HL-60 (cell line): Measurements from ENCODE around the gene PYGB.

ENCODE experiments used
- DNase-seq, 2 experiments: peaks; one replicate each; pipeline ENCODE4 v3.0.0-alpha.2; 2010 to 2020; ENCODE audit warnings: low read depth in 1 of 2, low spot score in 1 of 2
- H3K27ac ChIP-seq: fragments of 250-450 bp; sonication (Bioruptor Pico); replicated peaks from 2 replicates; pipeline ENCODE4 v1.5.1; 2020; ENCODE audit warnings: mild to moderate bottlenecking, moderate library complexity
- H3K27me3 ChIP-seq: fragments of 250-450 bp; sonication (Bioruptor Pico); 2 replicates; pipeline ENCODE4 v1.5.1; 2021; ENCODE audit warnings: mild to moderate bottlenecking, moderate library complexity; ENCODE audit not compliant: insufficient read depth, poor library complexity, severe bottlenecking
- H3K4me3 ChIP-seq: replicated peaks from 2 replicates; pipeline ENCODE4 v1.5.1; 2011; ENCODE audit warnings: mild to moderate bottlenecking, control low read depth, low read length; ENCODE audit not compliant: insufficient read depth
- GABPA ChIP-seq: IDR thresholded peaks from 2 replicates; pipeline ENCODE4 v1.6.1; 2012; ENCODE audit warnings: low read depth
- POLR2AphosphoS5 ChIP-seq: IDR thresholded peaks from 2 replicates; pipeline ENCODE4 v1.6.1; 2012; ENCODE audit warnings: low read depth
- SPI1 ChIP-seq: IDR thresholded peaks from 2 replicates; pipeline ENCODE4 v1.6.1; 2012; ENCODE audit warnings: low read depth, mild to moderate bottlenecking, borderline replicate concordance
- TF ChIP-seq, protein P1 (sequence below): IDR thresholded peaks from one replicate; pipeline ENCODE4 v1.5.1; 2011; ENCODE audit warnings: low read length, control low read depth, inconsistent platforms; ENCODE audit not compliant: insufficient read depth
- TF ChIP-seq, protein P2 (sequence below): IDR thresholded peaks from 2 replicates; pipeline ENCODE4 v1.6.1; 2012; ENCODE audit warnings: low read depth; ENCODE audit not compliant: insufficient replicate concordance

PYGB gene

DNA sequence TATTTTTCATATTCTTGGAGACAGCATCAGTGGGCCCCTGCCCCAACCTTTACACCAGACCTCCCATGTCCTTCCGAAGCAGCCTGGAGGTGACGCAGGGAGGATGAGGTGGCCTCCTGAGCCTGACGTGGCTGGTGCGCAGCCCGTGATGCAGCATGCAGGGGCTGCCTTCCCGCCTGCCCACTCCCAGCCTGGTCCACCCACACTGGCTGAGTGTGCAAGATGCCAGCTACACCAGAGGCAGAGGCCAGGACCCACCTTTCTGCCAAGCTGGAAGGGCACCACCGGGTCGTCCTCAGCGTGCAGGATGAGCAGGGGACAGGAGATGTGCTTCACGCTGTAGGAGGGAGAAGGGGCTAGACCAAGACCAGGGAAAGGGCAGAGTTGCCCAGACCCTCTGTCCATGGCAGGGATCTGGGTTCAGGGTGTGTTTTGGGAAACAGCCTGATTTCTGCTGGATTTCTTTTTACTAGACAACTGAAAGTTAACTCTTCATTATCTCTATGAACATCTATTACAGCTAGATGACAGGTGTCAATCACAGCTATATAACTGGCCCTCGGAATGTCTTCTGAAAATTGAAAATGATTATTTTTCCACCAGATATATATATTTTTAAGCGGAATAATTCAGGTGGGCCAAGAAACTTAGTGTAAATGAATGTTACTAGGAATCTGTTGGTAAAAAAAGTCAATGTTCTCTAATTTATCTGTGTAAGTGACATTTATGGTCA lies 55.6 kb downstream of the PYGB start:
- no peak overlapping the region for H3K27ac ChIP-seq
- TF ChIP-seq, protein P1, sequence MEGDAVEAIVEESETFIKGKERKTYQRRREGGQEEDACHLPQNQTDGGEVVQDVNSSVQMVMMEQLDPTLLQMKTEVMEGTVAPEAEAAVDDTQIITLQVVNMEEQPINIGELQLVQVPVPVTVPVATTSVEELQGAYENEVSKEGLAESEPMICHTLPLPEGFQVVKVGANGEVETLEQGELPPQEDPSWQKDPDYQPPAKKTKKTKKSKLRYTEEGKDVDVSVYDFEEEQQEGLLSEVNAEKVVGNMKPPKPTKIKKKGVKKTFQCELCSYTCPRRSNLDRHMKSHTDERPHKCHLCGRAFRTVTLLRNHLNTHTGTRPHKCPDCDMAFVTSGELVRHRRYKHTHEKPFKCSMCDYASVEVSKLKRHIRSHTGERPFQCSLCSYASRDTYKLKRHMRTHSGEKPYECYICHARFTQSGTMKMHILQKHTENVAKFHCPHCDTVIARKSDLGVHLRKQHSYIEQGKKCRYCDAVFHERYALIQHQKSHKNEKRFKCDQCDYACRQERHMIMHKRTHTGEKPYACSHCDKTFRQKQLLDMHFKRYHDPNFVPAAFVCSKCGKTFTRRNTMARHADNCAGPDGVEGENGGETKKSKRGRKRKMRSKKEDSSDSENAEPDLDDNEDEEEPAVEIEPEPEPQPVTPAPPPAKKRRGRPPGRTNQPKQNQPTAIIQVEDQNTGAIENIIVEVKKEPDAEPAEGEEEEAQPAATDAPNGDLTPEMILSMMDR, result no peak
- no peak for TF ChIP-seq GABPA
- no peak for TF ChIP-seq SPI1
- TF ChIP-seq POLR2AphosphoS5, result no peak
- H3K4me3 ChIP-seq, result no peak overlapping the region
- H3K27me3 ChIP-seq, result no peaks in the 10 kb centered on the region
- DNase-seq, result no peak

DNA sequence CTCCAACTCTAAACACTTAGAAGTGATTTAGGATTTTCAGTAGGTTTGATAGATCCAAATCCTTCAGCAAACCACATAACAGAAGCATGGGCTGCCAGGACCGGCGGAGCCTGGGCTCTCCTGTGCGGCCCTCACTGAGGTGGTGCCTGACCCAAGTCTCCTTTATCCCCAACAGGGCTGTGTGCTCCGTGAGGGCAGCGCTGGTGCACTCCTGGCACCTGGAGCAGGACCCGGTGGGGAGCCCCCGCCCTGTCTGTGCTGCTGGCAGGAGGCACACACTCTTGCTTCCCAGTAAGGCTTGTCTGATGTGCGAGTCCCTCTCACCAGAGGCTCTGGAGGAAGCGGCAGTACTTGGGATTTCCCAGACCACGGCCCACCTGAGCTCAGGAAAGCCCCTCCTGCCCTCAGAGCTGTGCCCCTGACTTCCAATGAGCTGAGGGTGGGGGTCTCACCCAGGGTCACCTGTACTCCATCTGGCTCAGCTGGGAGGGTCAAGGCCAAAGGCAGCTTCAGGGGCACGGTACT lies 56.2 kb downstream of the PYGB start:
- H3K4me3 ChIP-seq, result no peak overlapping the region
- H3K27me3 ChIP-seq, result no peaks in the 10 kb centered on the region
- DNase-seq, result no peak
- no peak overlapping the region for H3K27ac ChIP-seq
- TF ChIP-seq GABPA, result no peak
- no peak for TF ChIP-seq SPI1
- TF ChIP-seq, protein P2, sequence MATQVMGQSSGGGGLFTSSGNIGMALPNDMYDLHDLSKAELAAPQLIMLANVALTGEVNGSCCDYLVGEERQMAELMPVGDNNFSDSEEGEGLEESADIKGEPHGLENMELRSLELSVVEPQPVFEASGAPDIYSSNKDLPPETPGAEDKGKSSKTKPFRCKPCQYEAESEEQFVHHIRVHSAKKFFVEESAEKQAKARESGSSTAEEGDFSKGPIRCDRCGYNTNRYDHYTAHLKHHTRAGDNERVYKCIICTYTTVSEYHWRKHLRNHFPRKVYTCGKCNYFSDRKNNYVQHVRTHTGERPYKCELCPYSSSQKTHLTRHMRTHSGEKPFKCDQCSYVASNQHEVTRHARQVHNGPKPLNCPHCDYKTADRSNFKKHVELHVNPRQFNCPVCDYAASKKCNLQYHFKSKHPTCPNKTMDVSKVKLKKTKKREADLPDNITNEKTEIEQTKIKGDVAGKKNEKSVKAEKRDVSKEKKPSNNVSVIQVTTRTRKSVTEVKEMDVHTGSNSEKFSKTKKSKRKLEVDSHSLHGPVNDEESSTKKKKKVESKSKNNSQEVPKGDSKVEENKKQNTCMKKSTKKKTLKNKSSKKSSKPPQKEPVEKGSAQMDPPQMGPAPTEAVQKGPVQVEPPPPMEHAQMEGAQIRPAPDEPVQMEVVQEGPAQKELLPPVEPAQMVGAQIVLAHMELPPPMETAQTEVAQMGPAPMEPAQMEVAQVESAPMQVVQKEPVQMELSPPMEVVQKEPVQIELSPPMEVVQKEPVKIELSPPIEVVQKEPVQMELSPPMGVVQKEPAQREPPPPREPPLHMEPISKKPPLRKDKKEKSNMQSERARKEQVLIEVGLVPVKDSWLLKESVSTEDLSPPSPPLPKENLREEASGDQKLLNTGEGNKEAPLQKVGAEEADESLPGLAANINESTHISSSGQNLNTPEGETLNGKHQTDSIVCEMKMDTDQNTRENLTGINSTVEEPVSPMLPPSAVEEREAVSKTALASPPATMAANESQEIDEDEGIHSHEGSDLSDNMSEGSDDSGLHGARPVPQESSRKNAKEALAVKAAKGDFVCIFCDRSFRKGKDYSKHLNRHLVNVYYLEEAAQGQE, result no peak
- TF ChIP-seq, protein P1, result no peak
- TF ChIP-seq POLR2AphosphoS5, result no peak

DNA sequence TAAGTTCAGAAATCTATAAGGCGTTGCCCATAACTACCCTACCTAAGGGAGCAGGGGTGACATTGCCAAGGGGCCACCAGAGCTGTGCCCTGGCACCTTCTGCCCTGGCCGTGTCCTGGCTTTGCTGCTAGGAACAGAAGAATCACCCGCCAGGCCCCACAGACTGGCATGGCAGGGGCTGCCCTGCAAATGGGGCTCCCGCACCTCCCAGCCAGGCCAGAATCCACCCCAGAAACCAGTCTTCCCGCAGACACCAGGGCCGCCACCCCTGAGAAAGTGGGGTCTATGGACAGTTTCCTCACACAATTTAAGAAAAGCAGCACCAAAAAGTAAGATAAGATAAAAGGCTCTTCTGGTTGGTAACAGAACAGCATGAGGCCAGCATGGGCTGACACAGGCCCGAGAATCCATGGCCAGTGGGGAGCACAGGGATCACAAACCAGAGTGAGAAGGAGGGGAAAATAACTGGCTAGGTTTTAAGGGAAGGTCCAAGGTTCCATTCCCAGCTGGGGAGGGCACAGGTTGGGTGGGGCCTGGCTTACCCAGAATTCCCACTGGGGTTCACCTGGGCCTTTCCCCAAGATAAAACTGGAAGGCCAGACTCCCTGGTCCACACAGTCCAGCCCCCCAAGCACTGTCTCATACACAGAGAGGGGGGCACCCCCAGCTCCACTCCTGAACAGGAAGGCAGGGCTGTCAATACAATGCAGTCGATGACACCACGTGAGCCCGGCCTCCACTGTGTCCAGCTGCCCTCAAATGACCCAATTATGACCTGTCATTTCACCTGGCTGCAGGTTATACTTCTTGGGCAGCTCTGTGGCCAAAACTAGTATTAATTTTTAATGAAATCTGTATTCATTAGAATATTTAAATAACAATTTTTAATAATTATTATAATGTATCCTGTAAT lies 59.4 kb downstream of the PYGB start:
- Histone ChIP-seq H3K27me3 (no peaks in the 10 kb centered on the region), H3K4me3 (no peak overlapping the region), H3K27ac (no peak overlapping the region)
- no peak for DNase-seq
- TF ChIP-seq POLR2AphosphoS5, result no peak

DNA sequence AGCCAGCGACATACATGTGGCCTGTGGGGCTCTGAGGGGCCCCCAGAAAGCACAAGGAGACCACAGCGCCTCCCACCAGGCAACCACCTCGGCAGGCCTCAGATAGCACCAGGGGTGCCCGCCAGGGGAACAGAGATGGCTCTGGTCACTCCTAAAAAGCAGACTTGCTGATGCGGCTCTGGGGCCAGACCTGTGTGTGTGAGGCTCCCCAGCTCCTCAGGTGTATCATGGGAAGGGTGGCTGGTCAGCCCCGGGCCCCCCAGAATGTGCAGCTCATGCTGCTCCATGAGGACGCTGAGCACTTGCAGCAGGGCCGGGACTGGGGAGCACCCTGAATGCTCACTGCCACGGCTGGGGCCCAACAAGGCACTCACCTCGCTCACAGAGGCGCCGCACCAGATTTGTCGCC lies 60.2 kb downstream of the PYGB start:
- H3K27ac ChIP-seq, result no peak overlapping the region
- H3K27me3 ChIP-seq, result no peaks in the 10 kb centered on the region
- DNase-seq, result no peak
- H3K4me3 ChIP-seq, result no peak overlapping the region
- TF ChIP-seq, protein P1, result no peak
- no peak for TF ChIP-seq GABPA
- TF ChIP-seq, protein P2, result no peak
- no peak for TF ChIP-seq SPI1
- TF ChIP-seq POLR2AphosphoS5, result no peak
